Activated CD4-positive, alpha-beta T cell treated with anti-CD3 and anti-CD28 coated beads for 24 hours (primary cell): ENCODE measurements around the gene PCSK9.
"Not testable (repeated sequence)": the region's sequence is repeated elsewhere in the genome, so short reads cannot be mapped to it uniquely, and the experiment has no call there.

Experiments used
- DNase-seq, 2 donors: peaks; one replicate each; pipeline ENCODE4 v3.0.0-alpha.2; 2020; ENCODE audit warnings: low read depth in 2 of 2

The PCSK9 gene

DNA sequence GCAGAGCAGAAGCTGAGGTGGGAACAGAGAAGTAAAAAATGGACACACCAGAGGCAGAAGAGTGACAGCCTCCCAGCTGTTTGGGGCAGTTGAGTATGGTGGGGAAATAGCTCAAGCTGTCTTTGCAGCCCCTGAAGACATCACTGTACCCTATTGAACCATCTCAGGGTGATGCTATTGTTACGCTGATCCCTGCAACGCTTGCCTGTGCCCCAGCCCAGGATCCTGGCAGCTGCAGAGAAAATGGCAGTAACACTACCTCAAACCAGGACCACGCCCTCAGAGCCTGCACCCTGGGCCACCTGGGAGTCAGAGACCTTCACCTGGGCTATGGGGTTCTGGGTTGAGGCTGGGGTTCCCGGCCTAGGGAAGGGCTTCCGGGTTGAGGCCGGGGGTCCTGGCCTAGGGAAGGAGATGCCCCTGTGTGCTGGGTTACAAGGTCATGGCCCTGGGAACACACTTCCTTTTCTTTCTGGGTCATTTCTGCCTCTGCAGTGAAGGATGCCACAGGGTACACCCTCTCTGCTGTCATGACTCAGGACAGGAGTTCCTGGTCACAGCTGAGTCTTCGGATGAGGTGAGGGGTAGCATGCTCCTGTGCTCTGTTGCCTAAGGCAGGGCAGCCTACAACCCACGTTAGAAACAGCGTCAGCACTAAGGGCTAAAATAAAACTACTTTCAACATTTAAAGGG is 29.0 kb upstream of the PCSK9 start:
- no peak for DNase-seq

DNA sequence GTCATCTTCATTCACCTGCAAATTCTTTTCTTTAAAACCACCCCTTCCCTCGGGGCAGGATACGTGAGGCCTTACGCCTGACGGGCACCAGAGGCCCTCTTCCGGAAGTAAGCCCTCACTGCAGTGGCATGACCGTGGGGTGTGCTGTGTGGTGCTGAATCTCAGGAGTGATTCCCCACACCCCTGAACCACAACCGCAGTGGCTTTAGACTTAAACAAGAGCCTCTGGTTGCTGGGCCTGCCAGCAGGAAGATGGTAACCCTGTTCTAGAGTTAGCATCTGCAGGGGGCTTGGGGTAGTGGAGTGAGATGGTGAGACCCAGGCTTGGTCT is 28.5 kb upstream of the PCSK9 start:
- DNase-seq = no peak

DNA sequence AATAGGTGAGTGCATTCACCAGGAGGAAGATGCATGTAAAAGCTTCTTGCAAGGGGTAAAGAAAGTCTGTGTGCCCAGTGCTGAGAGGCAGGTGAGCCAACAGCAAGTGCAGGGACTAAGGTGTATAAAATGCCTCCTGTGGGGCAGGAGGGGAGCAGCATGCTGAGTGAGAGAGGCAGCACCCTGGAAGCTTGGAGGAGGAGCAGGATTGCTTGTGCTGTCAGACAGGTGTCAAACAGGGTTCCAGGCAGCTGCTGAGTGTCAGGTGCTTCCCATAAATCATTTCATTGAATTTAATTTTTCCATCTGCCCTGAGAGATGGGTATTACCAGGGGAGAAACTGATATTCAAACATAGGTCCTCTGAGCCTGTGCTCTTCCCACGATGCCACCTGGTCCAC is 26.7 kb upstream of the PCSK9 start:
- DNase-seq = no peak

DNA sequence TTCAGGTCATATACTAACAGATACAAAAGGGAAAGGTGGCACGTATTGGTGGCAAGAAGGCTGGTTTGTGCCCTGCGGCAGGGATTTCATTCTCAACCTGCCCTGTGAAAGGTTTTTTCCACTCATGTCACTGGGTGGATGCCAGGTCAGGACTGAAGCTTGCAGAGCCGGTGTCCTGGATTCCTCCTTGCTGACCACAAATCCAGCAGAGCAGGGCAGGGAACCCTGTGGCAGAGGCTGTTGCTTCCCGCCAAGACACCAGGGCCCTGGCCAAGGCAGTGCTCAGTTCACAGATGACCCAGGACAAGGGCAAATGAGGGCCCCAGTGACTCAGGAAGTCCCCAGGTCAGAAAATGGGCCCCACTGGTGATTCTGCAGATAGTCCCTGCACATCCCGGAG is 24.2 kb upstream of the PCSK9 start:
- DNase-seq = no peak

DNA sequence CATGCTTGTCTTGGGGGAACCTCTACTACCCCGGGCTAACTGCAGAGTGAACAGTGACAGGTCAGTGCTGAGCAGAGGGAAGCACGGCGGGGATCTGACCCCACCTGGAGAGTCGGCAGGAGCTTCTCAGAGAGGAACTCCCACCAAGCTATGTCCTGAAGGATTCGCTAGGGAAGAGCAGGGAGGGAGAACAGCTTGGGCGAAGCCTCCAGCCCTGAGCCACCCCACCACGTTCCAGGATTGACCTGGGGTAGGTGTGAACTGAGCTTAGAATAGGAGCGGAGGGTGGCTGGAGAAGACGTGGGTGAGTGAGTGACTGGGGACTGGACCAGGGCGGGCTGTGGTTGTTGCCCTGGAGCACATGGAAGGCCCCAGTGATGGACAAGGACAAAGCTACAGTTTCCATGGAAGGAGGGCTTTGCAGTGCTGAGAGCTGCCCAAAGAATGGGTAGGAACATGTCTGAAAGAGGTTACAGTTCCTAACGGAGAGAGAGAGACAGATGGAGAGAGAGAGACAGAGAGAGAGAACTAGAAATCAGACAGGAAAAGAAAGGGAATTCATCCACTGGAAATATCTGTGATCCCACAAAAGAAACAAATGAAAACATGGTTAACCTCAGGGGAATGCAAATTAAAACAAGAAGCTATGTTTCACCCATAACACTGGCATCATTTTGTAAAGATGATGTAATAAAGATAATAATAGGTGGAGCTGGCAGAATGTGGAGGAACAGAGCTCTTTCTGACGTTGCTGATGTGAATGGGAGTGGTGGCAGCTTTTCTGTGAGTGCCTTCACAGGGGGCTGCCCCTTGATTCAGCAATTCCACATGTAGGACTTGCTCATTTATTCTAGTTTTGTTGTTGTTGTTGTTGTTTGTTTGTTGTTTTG is 23.4 kb upstream of the PCSK9 start:
- no peak for DNase-seq

DNA sequence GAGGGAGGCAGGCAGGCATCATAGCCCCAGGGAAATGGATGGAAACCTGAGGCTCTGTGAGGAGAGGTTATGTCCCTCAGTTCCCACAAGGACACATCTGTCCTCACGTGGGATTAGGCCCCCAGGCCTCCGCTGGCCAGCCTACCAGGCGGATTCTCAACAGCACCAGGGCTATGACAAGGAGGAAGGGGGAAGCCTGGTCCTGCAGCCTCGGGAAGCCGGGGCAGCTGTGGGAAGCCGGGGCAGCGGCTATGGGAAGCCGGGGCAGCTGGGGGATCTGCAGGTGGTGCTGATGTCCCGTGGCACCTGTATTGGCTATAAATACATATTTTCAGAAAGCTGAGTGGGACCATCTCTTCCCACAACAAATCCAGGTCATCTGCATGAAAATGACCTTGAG is 21.0 kb upstream of the PCSK9 start:
- DNase-seq = no peak

DNA sequence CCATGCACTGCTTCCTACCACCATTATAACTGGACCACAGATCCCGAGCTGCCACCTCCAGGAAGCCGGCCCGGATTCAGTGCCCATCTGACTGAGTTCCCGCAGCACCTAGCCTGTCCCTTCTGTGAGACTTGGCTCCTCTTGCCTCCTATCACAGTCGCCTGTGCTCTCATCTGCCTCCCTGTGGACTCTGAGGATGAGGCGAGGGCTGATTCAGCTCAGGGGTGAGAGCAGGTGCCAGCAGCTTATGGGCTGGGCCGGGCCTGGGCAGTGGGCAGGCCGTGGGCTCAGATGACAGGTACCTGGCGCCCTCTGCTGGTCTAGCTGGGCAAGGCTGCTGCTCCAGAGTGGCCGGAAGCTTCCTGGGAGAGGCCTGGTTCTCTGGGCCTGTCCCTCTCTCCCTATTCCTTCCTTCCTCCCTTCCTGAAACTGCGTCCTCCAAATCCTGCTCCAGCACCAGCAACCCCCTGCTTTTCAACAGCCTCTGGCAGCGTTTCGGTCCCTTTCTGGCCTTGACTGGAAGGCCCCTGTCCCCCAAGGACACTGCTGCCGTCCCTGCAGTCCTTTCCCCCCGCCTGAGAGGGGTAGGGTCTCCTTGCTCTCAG is 17.3 kb upstream of the PCSK9 start:
- peak; percentile 41 to 64 for DNase-seq

DNA sequence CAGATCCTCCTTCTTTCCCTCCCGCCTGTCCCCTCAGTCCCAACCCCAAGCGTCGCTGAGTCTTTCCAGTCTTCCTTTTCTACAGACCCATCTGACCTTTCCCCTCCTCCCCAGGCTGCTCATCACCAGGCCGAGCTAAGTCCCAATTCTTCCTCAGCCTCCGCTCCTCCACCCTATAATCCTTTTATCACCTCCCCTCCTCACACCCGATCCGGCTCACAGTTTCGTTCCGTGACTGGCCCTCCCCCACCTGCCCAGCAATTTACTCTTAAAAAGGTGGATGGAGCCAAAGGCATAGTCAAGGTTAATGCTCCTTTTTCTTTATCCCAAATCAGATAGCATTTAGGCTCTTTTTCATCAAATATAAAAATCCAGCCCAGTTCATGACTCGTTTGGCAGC is 15.2 kb upstream of the PCSK9 start:
- DNase-seq = not testable (repeated sequence)

DNA sequence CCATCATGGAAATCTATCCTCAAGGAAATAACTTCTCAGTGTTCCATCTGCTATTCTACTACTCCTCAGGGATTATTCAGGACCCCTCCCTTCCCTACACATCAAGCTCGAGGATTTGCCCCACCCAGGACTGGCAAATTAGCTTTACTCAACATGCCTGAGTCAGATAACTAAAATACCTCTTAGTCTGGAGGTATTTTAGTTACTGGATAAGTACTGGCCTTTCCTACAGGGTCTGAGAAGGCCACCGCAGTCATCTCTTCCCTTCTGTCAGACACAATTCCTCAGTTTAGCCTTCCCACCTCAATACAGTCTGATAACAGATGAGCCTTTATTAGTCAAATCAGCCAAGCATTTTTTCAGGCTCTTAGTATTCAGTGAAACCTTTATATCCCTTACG is 12.7 kb upstream of the PCSK9 start:
- DNase-seq = not testable (repeated sequence)

DNA sequence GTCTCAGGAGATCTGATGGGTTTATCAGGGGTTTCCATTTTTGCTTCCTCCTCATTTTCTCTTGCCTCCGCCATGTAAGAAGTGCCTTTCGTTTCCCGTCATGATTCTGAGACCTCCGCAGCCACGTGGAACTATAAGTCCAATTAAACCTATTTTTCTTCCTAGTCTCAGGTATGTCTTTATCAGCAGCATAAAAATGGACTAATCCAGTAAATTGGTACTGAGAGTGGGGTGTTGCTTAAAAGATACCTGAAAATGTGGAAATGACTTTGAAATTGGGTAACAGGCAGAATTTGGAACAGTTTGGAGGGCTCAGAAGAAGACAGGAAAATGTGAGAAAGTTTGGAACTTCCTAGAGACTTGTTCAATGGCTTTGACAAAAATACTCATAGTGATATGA is 8.2 kb upstream of the PCSK9 start:
- DNase-seq = not testable (repeated sequence)

DNA sequence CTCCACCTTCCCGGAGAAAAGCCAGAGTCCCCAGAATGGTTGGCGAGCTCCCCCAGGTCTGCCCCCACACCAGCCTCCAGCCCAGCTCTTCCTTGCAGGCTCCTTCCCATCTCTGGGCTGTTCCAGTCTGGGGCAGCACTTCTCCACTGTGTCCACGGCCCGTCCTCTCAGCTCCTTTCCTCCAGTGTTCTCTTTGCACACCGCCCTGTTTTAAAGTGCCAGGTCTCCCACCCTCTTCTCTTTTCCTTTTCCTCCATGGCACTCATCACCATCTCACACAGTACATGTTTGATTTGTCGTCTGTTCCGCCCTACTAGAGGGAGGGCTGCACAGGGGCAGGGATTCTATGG is 6.1 kb upstream of the PCSK9 start:
- DNase-seq = no peak

DNA sequence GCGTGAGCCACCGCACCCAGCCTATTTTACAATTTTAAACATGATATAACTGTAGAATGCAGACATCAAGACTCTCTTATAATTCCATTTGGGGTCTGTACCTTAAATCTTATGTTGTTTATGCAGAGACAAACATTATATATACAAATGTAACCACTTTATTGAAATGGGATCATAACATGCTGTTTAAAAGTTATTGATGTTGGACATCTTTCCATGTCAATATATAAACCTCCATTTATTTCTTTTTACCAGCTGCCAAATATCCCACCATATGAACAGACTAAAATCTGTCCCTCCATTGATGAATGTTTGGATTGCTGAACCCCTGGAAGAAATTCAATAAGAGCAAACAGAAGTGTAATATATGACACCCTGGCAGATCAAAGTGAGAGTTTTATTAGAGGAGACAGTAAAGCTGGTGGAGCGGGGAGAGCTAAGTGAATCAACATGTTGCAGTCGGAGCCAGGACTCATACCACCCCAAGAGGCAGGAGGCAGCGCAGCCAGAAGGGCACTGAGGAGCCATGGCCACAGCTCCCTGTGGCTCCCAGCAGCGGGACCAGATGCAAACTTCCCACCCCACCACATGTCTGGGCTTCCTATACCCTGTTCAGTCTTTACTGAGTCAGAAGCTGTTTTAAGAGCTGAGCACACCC is 4.7 kb upstream of the PCSK9 start:
- no peak for DNase-seq

DNA sequence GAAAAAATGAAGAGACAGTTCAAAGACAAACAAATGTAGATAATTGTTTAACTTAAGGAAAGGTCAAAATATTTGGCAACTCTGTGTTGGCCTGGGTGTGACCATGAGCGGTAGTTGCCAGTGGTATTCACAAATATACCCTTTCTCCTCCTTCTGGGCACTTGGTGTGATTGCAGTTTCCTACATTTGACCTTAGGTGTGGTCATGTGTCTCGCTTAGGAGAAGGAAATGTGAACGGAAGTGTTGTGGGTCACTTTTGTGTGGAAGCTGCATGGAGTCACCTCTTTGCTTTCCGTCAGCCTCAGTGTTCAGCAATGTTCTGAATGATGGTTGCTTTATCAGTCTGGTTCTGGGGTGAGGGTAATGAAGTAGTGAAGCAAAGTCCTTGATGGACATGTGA is 3.4 kb upstream of the PCSK9 start:
- DNase-seq = no peak

DNA sequence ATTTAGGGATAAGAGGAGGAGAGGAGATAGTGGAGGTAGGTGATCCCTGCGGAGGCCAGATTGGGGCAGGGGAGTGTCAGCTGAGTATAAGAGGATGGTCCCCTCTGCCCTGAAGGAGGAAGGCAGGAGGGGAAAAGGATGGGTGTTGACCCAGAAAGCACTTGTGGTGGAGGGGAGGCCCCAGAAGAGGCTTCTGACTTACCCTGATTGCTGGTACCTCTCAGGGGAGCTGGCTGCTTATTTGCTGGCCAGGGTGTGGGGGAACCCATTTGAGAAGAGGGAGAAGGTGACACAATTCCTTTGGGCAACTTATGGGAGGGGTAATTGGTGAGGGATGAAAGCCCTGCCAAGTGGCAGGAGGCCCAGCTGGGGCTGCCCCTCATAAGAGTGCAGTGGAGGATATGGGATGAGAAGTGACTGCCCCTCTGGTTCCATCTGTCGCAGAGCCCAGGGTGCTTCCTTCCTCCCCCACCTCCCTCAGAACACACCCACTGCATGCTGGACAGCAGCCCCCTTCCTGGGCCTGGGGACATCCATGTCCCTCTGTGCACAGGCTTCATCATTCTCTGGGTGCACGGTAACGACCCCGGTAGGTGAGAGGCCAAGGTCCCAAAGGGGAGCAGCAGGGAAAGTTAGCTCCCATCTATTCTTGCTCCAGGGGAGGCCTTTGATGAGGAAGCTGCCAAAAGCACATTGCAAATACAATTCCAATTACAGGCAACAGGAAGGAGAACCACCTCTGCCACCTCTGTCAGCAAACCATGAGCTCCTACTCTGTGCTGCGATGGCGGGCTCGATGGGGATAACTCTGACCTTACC is 1.4 kb upstream of the PCSK9 start:
- DNase-seq = no peak

DNA sequence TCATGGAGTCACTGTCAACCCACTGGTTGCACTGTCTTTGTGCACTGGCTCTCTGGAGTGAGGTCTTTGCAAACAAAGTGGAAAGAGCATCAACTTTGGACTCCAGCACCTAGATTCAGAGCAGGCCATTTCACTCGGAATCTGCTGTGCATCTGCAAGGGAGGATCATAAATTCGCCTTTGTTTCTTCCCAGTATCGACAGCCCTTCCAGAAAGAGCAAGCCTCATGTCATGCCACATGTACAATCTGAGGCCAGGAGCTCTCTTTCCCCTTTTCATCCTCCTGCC is 853 bp upstream of the PCSK9 start:
- DNase-seq = no peak

DNA sequence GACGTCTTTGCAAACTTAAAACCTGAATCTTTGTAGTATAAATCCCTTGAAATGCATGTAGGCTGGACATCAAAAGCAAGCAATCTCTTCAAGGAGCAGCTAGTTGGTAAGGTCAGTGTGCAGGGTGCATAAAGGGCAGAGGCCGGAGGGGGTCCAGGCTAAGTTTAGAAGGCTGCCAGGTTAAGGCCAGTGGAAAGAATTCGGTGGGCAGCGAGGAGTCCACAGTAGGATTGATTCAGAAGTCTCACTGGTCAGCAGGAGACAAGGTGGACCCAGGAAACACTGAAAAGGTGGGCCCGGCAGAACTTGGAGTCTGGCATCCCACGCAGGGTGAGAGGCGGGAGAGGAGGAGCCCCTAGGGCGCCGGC is 390 bp upstream of the PCSK9 start:
- DNase-seq = no peak

DNA sequence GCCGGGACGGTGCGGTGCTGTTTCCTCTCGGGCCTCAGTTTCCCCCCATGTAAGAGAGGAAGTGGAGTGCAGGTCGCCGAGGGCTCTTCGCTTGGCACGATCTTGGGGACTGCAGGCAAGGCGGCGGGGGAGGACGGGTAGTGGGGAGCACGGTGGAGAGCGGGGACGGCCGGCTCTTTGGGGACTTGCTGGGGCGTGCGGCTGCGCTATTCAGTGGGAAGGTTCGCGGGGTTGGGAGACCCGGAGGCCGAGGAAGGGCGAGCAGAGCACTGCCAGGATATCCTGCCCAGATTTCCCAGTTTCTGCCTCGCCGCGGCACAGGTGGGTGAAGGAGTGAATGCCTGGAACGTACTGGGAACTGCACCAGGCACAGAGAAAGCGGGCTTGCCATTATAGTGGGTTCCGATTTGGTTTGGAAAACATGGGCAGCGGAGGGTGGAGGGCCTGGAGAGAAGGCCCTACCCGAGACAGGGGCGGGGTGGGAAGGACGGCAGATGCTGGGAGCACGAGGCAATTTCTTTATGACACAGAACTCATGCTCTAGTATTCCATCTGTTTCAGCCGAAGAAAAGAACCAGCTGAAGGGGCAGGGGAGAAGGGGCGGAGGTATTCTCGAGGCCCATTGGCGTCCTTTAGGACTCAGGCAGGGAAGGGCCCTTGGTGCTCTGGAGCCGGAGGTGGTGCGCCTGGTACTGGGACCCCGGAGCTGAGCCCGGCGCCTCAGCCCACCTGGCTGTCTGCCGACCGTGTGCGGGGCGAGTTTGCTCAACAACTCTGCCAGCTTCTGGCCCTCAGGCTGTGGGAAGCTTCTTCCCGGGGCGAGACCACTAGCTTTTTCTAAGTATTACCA is 960 bp downstream of the PCSK9 start:
- no peak for DNase-seq

DNA sequence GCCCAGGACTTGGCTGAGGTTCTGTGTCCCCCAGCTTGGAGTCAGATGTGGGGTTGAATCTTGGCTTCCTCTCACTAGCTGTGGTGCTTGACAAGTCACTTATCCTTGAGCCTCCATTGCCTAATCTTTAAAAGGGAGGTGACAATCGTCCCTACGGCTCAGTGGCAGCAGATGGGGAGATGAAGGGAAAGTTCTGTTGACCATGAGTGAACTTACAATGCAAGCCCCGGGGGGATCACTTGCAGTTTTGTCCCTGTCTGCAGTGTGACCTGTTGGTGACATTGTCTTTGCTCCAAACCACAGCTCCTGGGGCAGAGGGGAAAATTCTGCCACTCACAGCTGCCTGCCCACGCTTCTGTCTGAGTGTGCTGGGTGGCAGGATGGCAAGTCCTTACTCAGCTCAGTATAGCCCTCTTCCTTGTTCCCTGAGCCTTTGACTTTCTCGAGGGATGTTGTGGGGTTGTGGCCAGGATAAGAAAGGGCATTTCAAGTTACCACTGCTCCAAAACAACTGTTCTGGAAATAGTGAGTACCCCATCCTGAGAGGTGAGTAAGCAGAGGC is 1.7 kb downstream of the PCSK9 start:
- DNase-seq = no peak

DNA sequence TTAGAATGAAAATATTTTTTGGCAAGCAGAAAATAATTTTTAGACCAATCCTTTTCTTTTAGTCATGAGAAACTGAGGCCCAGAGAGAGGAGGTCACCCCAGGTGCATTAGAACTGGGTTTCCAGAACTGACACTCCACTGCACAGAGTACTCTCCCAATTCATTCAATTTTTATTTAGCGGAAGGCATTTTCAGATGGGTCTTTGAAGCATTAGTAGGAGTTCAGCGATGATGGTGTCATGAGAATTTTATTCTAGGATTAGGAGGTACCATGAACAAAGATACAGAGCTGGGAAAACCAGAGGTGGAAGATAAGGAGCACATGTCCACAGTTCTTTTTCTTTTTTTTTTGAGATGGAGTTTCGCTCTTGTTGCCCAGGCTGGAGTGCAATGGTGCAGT is 2.3 kb downstream of the PCSK9 start:
- no peak for DNase-seq

DNA sequence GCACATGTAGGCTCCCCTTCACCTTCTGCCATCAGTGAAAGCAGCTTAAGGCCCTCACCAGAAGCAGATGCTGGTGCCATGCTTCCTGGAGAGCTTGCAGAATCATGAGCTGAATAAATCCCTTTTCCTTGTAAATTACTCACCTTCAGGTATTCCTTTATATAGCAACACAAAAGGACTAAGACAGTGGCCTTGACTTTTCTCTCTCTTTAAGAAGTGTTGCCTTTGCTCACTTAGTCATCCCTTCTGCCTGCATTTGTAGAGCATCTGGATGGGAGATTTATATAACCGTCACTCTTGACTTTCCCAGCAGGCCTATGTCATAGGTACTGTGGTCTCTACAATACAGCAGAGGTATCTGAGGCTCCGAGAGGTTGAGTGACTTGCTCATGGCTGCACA is 3.7 kb downstream of the PCSK9 start:
- no peak for DNase-seq

DNA sequence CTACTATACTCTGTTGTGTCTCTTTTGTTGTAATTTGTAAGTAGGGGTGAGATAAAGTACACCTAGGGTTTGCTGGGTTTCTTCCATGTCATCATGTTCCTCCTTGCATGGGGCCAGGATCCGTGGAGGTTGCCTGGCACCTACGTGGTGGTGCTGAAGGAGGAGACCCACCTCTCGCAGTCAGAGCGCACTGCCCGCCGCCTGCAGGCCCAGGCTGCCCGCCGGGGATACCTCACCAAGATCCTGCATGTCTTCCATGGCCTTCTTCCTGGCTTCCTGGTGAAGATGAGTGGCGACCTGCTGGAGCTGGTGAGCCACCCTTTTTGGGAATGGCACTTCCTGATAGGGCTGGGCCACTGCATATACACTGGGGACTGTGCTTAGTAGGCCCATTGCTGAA is 4.4 kb downstream of the PCSK9 start:
- no peak for DNase-seq
